Calu3 (cell line): ENCODE data around the gene SYNE1. TPM values are rescaled to one million over a fixed set of nuclear protein-coding genes. Genes with fewer than 3 reads are reported as not detected.
"Not testable (repeated sequence)": the region's sequence is repeated elsewhere in the genome, so short reads cannot be mapped to it uniquely, and the experiment has no call there.

Experiments used
- BruUV-seq: library from RNA; stranded (reverse); fragments of 400-500 nt; replicated peaks from 2 replicates; lab custom pipeline; 2021; lab: Mats Ljungman, UMichigan
- CTCF ChIA-PET: fragments of 300-600 bp; sonication (Branson Sonifier 250); formaldehyde crosslinking; loops from one replicate; lab custom pipeline; 2022; ENCODE audit warnings: antibody characterized with exemption; lab: Charles Lee
- DNase-seq: peaks from one replicate; pipeline ENCODE4 v3.0.0; 2022
- H3K27ac Mint-ChIP-seq: one replicate; pipeline ENCODE4 v1.8.0; 2022; ENCODE audit warnings: mixed read lengths; ENCODE audit not compliant: unreplicated experiment
- H3K27me3 Mint-ChIP-seq: one replicate; pipeline ENCODE4 v1.8.0; 2022; ENCODE audit warnings: mixed read lengths; ENCODE audit not compliant: unreplicated experiment
- H3K36me3 Mint-ChIP-seq: one replicate; pipeline ENCODE4 v1.8.0; 2022; ENCODE audit warnings: mild to moderate bottlenecking, moderate library complexity, mixed read lengths; ENCODE audit not compliant: insufficient read depth, unreplicated experiment
- H3K4me1 Mint-ChIP-seq: one replicate; pipeline ENCODE4 v1.8.0; 2022; ENCODE audit warnings: mild to moderate bottlenecking, low read depth, mixed read lengths; ENCODE audit not compliant: unreplicated experiment
- H3K4me3 Mint-ChIP-seq: one replicate; pipeline ENCODE4 v1.8.0; 2022; ENCODE audit warnings: mild to moderate bottlenecking, low read depth, moderate library complexity, mixed read lengths; ENCODE audit not compliant: unreplicated experiment
- H3K9me3 Mint-ChIP-seq: one replicate; pipeline ENCODE4 v1.8.0; 2022; ENCODE audit warnings: low read depth, mixed read lengths; ENCODE audit not compliant: unreplicated experiment
- CTCF ChIP-seq: fragments of 200-600 bp; IDR thresholded peaks from one replicate; pipeline ENCODE4 v1.8.0; 2022; ENCODE audit warnings: antibody characterized with exemption; ENCODE audit not compliant: unreplicated experiment
- intact Hi-C: fragments of 100-400 bp; cut with micrococcal nuclease; formaldehyde crosslinking; loops from one replicate; pipeline ENCODE4 v1.10.0; 2022; ENCODE audit not compliant: unreplicated experiment
- total RNA-seq: library from RNA; stranded (reverse); gene quantifications from 2 replicates; pipeline ENCODE4 v1.2.3, GENCODE V29; 2022

The SYNE1 gene
- total RNA-seq, 1 experiment from 2014 or later: 28.1 TPM

GRCh38 chr6:152329638-152330448 lies 307.3 kb downstream of the SYNE1 start:
- Mint-ChIP-seq H3K27me3 (no peaks in the 10 kb centered on the region), H3K4me3 (no peak overlapping the region), H3K36me3 (no peaks in the 10 kb centered on the region), H3K4me1 (no peaks in the 10 kb centered on the region), H3K27ac (no peak overlapping the region), H3K9me3 (no peaks in the 10 kb centered on the region)
- no peak for DNase-seq
- BruUV-seq: no TSS peak
- no peak for TF ChIP-seq CTCF
- CTCF ChIA-PET: interaction anchor here (1.4 kb wide), 1 partner anchor 9 kb away, joined by 3 read pairs; no protein-coding TSS in a partner anchor
- intact Hi-C loops: no loop called here

- H3K27me3 Mint-ChIP-seq, H3K36me3 Mint-ChIP-seq, intact Hi-C loops, H3K4me1 Mint-ChIP-seq, BruUV-seq, CTCF ChIA-PET, H3K9me3 Mint-ChIP-seq, DNase-seq, H3K4me3 Mint-ChIP-seq, H3K27ac Mint-ChIP-seq: not testable (repeated sequence)
Measured at GRCh38 chr6:152328200-152328599, 309.0 kb downstream of the SYNE1 start.

- H3K27me3 Mint-ChIP-seq: no peaks in the 10 kb centered on the region
- BruUV-seq: no TSS peak
- DNase-seq: no peak
- no peak overlapping the region for H3K4me3 Mint-ChIP-seq
- H3K36me3 Mint-ChIP-seq: peaks cover 5% of the 10 kb centered on the region
- H3K9me3 Mint-ChIP-seq: no peaks in the 10 kb centered on the region
- CTCF ChIA-PET: interaction anchor here (0.5 to 1.6 kb wide), 2 partner anchors 15 to 831 kb away, joined by 3 to 7 read pairs; no protein-coding TSS in a partner anchor
- intact Hi-C loops: no loop called here
- H3K4me1 Mint-ChIP-seq: no peaks in the 10 kb centered on the region
- H3K27ac Mint-ChIP-seq: no peak overlapping the region
- TF ChIP-seq CTCF: no peak
Measured at GRCh38 chr6:152323376-152323775, 313.8 kb downstream of the SYNE1 start.

GRCh38 chr6:152318278-152318677 lies 318.9 kb downstream of the SYNE1 start:
- BruUV-seq: no TSS peak
- Mint-ChIP-seq H3K27me3 (no peaks in the 10 kb centered on the region), H3K9me3 (no peaks in the 10 kb centered on the region), H3K4me3 (no peak overlapping the region), H3K27ac (no peak overlapping the region), H3K4me1 (no peaks in the 10 kb centered on the region), H3K36me3 (peaks cover 13% of the 10 kb centered on the region)
- no peak for DNase-seq
- CTCF ChIA-PET: interaction anchor here (0.6 kb wide), 1 partner anchor 272 kb away, joined by 3 read pairs; no protein-coding TSS in a partner anchor
- TF ChIP-seq CTCF: no peak
- intact Hi-C loops: no loop called here

DNA sequence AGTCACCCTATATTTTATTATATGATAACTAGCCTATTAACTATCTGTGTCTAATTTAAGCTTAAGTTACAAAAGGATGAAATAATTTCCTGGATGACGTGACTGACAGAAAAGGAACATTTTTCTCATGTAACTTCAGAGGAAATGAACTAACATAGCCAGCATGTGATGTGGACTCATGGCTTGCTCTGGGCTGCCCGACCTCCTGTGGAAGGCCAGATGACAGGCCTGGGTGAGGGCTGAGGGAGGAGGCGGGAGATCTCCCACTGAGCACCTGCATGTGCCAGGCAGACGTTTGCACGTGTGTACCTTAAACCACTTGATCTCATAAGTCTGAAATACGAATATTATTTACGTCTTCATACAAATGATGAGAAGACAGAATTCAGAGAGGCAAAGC lies 321.1 kb downstream of the SYNE1 start:
- CTCF ChIA-PET: no interaction called here
- no peak for DNase-seq
- TF ChIP-seq CTCF: no peak
- Mint-ChIP-seq H3K4me3 (no peak overlapping the region), H3K36me3 (peaks cover 9% of the 10 kb centered on the region), H3K4me1 (no peaks in the 10 kb centered on the region), H3K27ac (no peak overlapping the region), H3K9me3 (no peaks in the 10 kb centered on the region), H3K27me3 (no peaks in the 10 kb centered on the region)
- intact Hi-C loops: no loop called here
- BruUV-seq: no TSS peak
